GM19043 (cell line): Measurements from ENCODE around the gene CASP8.

Experiments
- ATAC-seq: cut with Tn5 transposase; IDR thresholded peaks from one replicate; pipeline ENCODE4 v1.9.1; 2021; ENCODE audit warnings: low read depth; ENCODE audit not compliant: unreplicated experiment

CASP8 gene

DNA sequence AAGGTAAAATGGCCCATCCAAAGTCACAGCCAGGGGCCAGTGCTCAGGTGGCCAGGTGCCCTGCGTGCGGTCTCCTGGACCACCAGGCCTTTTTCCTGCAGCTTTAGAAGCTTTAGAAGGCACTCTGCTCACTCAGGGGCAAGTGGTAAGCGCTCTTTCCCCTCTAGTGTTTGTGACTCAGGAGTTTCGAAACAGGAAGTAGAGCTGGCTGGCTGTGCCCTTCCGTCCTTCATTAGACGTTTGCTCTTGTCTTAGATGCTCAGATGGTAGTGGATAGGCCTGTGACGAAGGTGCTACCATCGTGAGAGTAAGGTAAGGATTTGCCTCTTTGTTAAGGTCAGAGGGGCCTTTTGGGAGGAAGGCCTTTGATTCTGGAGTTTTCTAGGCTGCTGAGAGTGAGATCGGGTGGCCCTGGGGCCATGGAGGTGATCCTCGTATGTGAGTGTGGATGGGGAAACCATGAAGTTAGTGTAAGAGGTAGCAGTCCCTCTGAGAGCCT is at the start of gene CASP8:
TSS of gene CASP8 (plus strand) at position 235 of the 499 bp plus-strand sequence. CDS start 5,951 bp downstream, outside the sequence.
- peak; percentile 31 for ATAC-seq

DNA sequence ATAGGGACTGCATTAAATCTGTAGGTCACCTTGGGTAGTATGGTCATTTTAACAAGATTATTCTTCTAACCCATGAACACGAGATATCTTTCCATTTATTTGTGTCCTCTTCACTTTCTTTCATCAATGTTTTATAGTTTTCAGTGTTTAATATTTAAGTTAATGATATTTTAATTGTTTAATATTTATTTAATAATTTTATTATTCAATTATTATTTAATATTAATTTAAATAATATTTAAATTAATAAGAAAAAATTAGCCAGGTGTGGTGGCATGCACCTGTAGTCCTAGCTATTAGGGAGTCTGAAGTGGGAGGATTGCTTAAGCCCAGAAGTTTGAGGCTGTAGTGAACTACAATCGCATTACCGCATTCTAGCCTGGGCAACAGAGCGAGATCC is 44.4 kb upstream of the CASP8 start:
- no peak for ATAC-seq

DNA sequence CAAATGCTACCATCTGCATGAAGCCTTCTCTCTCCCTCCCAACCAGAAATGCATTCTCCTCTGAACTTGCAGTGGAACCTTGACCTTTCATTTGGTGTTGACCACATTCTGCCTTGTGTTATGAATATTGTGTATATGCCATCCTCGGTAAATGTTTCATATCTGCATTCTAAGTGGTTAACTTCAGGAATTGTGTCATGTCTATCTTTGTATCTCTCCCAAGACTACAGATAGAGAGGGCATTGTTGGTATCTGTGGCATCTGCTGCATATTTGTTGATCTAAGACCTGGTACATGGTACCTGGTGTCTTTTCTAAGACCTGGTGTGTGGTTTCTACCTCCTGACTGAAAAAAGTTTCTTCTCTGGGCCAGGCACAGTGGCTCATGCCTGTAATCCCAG is 43.4 kb upstream of the CASP8 start:
- ATAC-seq: no peak

DNA sequence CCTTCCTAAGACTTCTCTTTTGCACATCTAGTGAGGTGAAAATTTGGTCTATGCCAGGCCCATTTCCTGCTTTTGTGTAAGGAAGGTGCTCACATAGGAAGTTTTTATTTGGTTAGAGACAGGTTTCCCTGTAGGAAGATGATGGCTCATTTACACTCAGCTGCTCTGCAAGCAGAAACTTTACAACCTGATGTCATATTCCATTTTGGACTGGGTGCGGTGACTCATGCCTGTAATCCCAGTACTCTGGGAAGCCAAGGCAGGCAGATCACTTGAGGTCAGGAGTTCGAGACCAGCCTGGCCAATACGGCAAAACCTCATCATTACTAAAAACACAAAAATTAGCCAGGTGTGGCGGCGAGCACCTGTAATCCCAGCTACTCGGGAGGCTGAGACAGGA is 41.6 kb upstream of the CASP8 start:
- no peak for ATAC-seq

DNA sequence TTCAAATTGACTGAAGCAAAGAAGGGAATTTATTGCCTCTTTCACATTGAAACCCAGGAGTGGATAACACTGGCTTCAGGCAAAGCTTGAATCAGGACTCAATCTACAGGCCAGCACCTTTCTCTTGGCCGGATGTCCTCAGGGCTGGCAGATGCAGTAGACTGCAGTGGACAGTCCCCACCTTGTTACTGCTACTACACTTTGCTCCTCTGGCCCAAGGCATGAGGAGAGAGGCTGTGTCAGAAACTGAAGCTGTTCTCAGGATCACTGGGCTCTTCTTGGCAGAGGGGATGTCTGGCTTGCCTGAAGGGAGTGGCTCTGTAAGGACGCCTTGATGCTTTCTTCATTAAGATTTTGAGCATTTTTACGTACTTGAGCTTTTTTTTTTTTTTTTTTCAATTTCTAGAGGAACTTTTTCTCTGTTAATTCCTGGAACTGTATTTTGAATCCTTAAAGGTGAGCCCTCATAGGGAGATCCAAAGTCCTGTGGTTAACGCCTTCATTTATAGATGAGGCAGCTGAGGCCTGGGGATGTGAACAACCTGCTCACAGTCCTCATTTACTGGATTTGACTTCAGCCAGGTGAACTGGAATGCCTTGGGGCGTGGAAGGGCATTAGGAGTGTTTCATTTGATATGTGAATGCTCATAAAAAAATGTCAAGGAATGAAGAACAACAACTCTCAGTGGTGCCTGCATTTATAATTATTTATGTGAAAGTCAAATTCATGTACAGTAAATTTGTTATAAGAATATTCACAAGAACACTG is 40.8 kb upstream of the CASP8 start:
- ATAC-seq: no peak

DNA sequence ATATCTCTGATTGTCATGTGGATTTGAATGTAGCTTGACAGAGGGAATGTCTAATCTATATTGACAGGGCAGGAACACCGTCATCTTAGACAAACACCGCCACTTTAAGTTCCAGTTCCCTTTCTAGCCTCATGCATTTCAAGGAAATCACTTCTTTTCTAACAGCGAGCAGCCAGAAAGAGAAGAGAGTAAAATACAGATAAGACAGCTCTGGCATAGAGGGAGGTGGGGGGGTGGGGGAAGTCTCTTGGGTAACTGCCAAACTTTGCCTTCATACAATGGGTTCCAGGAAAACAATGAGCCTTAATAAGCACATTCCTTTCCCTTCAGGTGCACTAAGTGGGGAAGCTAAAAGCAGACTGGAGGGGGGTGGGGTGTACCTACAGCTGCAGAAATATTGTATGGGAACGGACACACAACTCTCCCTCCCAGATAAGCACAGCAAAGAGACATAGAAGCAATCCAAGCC is 40.2 kb upstream of the CASP8 start:
- ATAC-seq: no peak

DNA sequence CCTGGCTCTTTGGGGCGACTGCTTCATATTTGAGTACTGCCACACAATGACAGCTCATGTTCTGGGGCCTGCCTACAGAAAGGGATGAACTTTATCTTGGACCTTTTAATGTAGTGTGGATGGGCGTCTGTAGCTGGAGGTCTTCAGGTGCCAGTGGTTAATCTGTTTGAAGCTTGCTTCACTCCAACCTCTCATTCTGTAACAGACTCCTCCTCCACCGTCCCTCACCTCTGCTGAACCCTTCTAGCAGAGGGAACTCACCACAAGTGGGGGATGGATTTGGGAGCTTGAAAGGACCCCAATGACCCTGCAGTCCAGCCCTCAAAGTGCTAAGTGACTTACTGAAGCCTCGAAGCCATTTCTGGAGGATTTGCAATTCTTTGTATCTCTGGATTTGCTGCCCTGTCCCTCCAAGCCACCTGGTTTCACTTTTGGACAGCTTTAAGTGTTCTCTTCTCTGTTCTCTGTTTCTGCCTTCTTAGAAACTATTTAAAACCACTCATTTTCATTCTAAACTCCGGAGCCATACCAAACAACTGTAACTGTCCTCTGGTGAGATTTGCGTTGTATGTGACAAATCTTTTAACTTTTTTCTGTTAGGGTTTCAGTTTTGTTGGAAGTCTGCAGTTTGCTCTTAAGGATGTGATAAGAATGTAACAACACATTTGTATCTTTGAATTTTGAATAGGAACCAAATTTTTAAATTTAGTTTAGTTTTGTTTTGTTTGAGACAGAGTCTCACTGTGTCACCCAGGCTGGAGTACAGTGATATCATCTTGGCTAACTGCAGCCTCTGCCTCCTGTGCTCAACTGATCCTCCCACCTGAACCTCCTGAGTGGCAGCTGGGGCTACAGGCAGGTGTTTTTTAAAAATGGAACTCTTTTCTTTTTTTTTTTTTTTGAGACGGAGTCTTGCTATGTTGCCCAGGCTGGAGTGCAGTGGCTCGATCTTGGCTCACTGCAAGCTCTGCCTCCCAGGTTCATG is 37.0 kb upstream of the CASP8 start:
- ATAC-seq: peak; percentile 88

DNA sequence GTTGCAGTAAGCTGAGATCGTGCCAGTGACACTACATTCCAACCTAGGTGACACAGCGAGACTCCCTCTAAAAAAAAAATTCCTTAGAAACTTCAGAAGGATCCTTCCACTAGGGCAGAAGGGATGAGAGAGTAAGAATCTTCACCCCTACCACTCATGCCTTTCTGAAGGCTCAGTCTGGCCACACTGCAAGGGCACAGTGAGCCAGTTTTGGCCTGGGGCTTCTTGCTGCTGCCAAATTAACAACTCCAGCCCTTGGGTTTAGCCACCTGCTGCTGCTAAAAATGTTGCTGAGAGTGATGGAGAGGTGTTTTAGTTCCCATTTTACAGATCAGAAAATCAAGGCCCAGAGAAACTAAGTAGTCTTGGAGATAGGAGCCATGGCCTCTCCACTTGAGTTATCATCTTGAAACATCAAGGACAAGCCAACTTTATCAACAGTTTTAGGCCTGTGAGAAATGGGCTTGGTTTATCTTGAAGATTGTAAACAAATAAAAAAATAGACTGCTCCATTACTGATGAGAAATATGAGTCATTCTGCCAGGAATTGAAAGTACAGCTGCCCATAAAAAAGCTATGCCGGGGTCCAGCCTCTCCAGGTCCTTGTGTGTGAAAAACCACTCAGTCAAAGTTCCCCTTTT is 31.9 kb upstream of the CASP8 start:
- no peak for ATAC-seq

DNA sequence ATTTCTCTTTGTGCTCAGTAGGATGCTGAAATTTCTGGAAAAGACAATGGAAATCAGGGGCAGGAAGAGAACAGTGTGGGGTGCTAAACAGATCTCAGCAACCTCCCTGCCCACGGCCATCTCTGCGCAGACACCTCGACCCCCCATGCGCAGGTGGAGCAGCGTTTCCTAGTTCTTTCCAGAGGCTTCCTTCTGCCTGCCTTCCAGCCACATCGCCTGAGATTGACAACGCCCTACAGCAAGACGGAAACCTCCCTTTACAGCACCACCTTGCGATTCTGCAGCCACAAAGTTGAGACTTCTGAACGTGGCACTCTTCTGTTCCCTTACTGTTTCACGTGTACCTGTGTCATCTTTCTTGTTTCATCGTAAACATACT is 31.4 kb upstream of the CASP8 start:
- no peak for ATAC-seq

DNA sequence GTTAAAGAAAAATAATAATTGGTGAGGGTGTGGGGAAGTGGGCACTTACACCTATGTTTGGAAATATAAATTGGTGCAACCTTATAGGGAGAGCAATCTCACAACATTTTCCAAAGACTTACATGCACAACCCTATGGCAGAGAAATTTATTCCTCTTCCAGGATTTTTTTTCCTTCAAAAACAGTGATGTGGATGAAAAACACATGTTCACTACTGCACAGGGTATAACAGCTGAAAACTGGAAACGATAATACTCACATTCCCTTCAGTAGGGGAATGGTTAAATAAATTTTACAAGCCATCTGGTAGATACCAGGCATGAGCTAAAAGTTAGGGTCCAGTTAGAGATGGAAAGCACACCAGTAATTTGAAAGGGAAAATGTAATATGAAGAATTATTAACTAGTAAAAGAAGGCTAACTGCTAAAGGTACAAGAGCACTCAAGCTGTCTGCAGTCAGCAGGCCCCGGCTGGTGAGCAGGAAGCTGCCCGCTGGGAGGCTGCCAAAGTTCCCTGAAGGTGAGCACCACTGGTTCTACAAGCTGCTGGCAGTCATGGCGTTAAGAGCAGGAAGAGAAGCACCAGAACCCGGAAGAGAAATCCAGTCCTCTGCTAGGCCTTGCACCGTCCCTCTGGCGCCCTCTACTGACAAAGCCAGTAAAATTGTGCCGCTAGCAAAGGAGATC is 28.4 kb upstream of the CASP8 start:
- peak; percentile 36 for ATAC-seq

DNA sequence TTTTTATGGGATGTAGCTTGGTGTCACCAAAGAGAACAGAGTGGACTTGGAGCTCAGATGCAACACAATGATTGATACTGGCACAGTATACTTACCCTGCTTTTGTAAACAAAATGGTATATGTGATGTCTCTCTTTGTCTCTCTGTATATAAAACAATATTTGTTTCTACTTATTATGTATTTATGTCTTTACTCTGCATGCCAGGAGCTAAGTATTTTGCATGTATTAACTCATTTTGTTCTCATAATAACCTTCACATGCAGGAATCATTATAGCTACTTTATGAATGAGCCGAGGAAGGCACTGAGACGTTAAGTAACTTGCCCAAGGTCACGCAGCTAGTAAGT is 27.9 kb upstream of the CASP8 start:
- ATAC-seq: no peak

DNA sequence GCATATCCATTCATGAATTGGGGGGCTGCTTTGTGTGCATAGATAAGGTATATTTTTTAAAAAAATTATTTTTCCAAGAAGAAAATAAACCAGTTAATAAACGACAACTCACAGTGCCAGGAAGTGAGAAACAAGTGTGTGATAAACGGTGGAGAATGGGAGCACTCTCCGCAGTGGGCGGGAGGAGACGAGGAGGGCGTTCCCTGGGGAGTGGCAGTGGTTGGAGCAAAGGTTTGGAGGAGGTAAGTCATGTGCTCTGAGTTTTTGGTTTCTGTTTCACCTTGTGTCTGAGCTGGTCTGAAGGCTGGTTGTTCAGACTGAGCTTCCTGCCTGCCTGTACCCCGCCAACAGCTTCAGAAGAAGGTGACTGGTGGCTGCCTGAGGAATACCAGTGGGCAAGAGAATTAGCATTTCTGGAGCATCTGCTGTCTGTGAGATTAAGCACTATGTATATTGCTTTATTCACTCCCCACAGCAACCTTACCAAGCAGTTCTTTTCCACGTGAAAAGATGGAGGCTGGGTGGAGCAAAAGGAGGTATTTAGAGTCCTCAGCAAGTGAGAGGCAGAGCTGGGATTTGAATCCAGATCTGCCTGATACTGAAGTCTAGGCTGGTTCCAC is 27.0 kb upstream of the CASP8 start:
- ATAC-seq: peak; percentile 84

DNA sequence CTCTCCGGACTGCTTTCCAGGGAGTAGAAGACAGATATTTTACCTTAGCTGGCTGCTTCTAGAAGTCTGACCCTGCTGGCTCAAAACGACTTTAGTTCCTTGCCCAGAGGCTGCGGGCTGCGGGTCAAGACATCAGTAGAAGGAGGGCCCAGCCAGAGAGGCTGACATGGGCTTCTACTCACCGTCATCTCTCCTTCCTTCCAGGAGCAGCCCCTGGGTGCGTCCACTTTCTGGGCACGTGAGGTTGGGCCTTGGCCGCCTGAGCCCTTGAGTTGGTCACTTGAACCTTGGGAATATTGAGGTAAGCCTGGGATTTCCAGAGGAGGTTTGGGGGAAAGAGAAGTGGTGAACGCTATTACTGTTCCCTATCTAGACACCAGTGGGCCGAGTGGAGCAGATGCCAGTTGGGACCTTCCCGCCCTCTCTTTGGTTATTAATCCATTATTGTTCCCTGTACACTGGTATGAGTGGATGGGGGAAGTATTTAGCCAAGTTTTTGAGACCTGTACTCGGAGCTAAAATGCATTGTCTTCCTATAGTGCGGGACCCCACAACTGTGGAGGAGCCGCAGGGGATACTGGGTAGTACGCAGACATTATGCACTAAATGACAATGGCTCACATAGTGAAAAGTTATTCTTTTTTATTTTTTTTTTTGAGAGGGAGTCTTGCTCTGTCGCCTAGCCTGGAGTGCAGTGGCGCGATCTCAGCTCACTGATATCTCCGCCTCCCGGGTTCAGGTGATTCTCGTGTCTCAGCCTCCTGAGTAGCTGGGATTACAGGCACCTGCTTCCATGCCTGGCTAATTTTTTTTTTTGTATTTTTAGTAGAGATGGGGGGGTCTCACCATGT is 26.3 kb upstream of the CASP8 start:
- peak; percentile 26 for ATAC-seq

DNA sequence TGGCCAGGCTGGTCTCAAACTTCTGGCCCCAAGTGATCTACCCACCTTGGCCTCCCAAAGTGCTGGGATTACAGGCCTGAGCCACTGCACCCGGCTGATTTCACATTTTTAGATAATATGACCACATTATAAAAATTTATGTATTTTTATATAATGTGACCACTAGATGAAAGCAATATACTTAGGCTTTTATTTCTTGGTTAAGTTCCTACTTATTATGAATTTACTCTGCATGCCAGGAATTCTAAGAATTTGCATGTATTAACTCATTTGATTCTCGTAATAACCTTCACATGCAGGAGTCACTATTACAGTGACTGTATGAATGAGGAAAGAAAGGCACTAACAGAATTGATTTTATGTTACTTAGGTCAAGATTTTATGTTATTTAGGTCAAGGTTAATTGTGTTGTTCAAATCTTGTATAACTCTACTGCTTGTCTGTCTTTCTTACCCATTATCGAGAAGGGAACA is 25.6 kb upstream of the CASP8 start:
- ATAC-seq: no peak

DNA sequence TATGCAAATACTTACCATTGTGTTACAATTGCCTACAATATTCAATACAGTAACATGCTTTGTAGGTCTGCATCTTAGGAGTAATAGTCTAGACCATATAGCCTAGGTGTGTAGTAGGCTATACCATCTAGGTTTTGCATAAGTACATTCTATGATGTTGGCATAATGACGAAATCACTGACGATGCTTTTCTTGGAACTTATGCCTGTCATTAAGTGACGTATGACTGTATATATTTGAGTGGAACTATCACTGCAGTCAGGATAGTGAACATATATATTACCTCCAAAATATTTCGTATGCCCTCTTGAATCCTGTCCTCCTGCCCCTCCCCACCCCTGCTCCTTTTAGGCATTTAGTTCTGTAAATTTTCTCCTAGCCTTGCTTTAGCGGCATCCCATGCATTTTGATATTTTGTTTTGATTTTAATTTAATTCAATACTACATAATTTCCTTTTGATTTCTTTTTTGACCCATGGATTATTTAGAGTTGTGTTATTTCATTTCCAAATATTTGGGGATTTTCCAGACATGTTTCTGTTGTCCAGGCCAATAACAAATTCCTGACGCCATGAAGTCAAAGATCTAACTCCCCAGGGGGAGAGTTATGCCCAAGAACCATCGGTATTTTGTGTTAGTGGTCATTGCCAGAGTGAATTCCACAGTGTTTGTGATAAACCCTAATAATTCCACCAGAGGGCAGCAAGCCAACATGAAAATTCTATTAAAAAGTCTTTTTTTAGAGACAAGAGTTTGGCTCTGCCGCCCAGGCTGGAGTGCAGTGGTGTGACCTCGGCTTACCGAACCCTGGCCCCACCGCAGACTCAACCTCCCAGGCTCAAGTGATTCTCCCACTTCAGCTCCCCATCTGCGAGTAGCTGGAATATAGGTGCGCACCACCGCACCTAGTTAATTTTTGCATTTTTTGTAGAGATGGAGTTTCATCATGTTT is 24.2 kb upstream of the CASP8 start:
- ATAC-seq: no peak

DNA sequence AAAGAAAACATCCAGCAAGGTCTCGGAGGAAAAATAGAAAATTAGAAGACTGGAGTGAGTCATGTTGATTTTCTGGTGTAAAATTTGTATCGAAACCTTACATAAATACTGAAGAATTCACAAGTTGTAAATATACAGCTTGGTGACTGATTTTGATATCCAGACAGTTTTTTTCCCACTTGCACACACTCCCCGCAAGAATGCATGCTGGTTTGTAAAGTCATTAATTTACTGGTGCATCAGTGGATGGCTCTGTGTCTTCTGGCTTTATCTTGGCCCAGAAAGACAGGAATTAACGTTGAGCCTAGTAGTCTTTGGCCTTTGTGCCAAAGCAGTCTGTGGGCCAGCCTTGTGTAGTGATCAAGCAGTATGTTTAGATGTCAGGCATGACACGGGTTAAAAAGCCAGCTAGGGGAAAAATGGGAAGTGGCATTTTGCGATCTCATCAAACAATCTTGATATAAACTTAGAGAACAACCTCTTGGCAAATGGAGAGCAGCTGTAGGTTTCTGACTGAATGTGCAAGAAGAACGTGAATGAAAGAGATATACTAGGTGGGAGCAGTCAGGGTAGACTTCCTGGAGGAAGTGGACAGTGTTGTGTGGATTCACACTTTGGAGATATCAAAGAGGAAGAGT is 22.7 kb upstream of the CASP8 start:
- no peak for ATAC-seq
